HCT116 (cell line): ENCODE data around the gene PTBP3. TPM values are rescaled to one million over a fixed set of nuclear protein-coding genes. Genes with fewer than 3 reads are reported as not detected.
A peak's percentile ranks its signal among the peaks of the same experiment; 100 is the strongest.

Experiments
- ATAC-seq: fragments of 200-7000 bp; cut with Tn5 transposase; 2 replicates; pipeline ENCODE4 v1.9.1; 2020; ENCODE audit warnings: mild to moderate bottlenecking, moderate library complexity
- BruUV-seq: library from RNA; stranded (reverse); fragments of 400-500 nt; replicated peaks from 2 replicates; lab custom pipeline; 2021; lab: Mats Ljungman, UMichigan
- CTCF ChIA-PET: fragments of 300-600 bp; sonication (Branson Sonifier 250); formaldehyde crosslinking; loops from one replicate; lab custom pipeline; 2021; ENCODE audit warnings: antibody characterized with exemption; lab: Charles Lee
- POLR2A ChIA-PET: fragments of 300-600, 350-600 bp; sonication (Branson Sonifier 250); formaldehyde crosslinking; loops from one replicate; lab custom pipeline; 2021; ENCODE audit warnings: antibody characterized with exemption; lab: Charles Lee
- RAD21 ChIA-PET, 2 experiments: fragments of 300-600 bp; sonication (Branson Sonifier 250); formaldehyde crosslinking; loops; one replicate each; lab custom pipeline; 2023; ENCODE audit warnings: low total read pairs in 2 of 2; ENCODE audit not compliant: uncharacterized antibody in 2 of 2, unreplicated experiment in 2 of 2, low non-redundant PET in 1 of 2; lab: Charles Lee
- DNase-seq: peaks from one replicate; pipeline ENCODE4 v3.0.0-alpha.2; 2010; ENCODE audit warnings: low read depth, low spot score
- H2AFZ ChIP-seq: fragments of 200-600 bp; shearing (Covaris generic), sonication (generic); 2 replicates; pipeline ENCODE4 v1.6.1; 2017; ENCODE audit warnings: low read depth, mixed run types, mixed read lengths, antibody characterized with exemption, low read length; ENCODE audit not compliant: poor library complexity, severe bottlenecking
- H3K27ac ChIP-seq: 2 replicates; pipeline ENCODE4 v1.5.1; 2012; ENCODE audit warnings: low read depth, low read length
- H3K27me3 ChIP-seq: fragments of 200-600 bp; sonication (generic); 2 replicates; pipeline ENCODE4 v1.6.1; 2016; ENCODE audit warnings: mixed run types, low read length, mixed read lengths; ENCODE audit not compliant: insufficient read depth
- H3K36me3 ChIP-seq, 2 experiments: fragments of 200-500 bp in 1 of 2; fragments of 200-600 bp in 1 of 2; sonication (Bioruptor generic) in 1 of 2; sonication (generic) in 1 of 2; 2 replicates each; pipeline versions ENCODE4 v1.5.1 to v1.6.1; 2014 to 2016; ENCODE audit warnings: low read length in 2 of 2, inconsistent platforms in 1 of 2, mixed read lengths in 1 of 2, mixed run types in 1 of 2; ENCODE audit not compliant: insufficient read depth in 2 of 2, control insufficient read depth in 1 of 2
- H3K4me1 ChIP-seq, 2 experiments: fragments of 200-600 bp in 1 of 2; sonication (generic) in 1 of 2; 2 replicates each; pipeline versions ENCODE4 v1.5.1 to v1.6.1; 2012 to 2017; ENCODE audit warnings: low read length in 2 of 2, inconsistent platforms in 1 of 2, mild to moderate bottlenecking in 1 of 2, mixed read lengths in 1 of 2, mixed run types in 1 of 2, moderate library complexity in 1 of 2; ENCODE audit not compliant: insufficient read depth in 2 of 2, control insufficient read depth in 1 of 2
- H3K4me2 ChIP-seq: fragments of 200-600 bp; sonication (generic); 2 replicates; pipeline ENCODE4 v1.6.1; 2017; ENCODE audit warnings: mixed run types, low read length, mixed read lengths
- H3K4me3 ChIP-seq, 2 experiments: fragments of 200-600 bp in 1 of 2; sonication (generic) in 1 of 2; replicated peaks in 1 of 2; 2 replicates each; pipeline ENCODE4 v1.5.1; 2011 to 2016; ENCODE audit warnings: low read length in 2 of 2, control low read depth in 1 of 2, low read depth in 1 of 2, mild to moderate bottlenecking in 1 of 2, mixed read lengths in 1 of 2, mixed run types in 1 of 2
- H3K79me2 ChIP-seq: fragments of 200-600 bp; sonication (generic); 2 replicates; pipeline ENCODE4 v1.6.1; 2017; ENCODE audit warnings: mild to moderate bottlenecking, mixed run types, low read length, moderate library complexity, mixed read lengths; ENCODE audit not compliant: insufficient read depth
- H3K9ac ChIP-seq: fragments of 200-600 bp; sonication (generic); 2 replicates; pipeline ENCODE4 v1.6.1; 2016; ENCODE audit warnings: low read length, mixed read lengths
- H3K9me2 ChIP-seq: fragments of 200-600 bp; sonication (generic), shearing (Covaris generic); 2 replicates; pipeline ENCODE4 v1.6.1; 2017; ENCODE audit warnings: mixed run types, mild to moderate bottlenecking, moderate library complexity; ENCODE audit not compliant: insufficient read depth
- H3K9me3 ChIP-seq, 2 experiments: fragments of 200-500 bp in 1 of 2; fragments of 200-600 bp in 1 of 2; sonication (Bioruptor generic) in 1 of 2; sonication (generic) in 1 of 2; 2 replicates each; pipeline ENCODE4 v1.6.1; 2014 to 2017; ENCODE audit warnings: low read length in 2 of 2, mixed read lengths in 2 of 2, inconsistent platforms in 1 of 2, low read depth in 1 of 2, mild to moderate bottlenecking in 1 of 2, mixed run types in 1 of 2, moderate library complexity in 1 of 2; ENCODE audit not compliant: control insufficient read depth in 1 of 2, insufficient read depth in 1 of 2
- H4K20me1 ChIP-seq: fragments of 200-600 bp; sonication (generic), shearing (Covaris generic); 2 replicates; pipeline ENCODE4 v1.6.1; 2017; ENCODE audit warnings: mixed run types, mild to moderate bottlenecking, moderate library complexity; ENCODE audit not compliant: insufficient read depth
- ATF3 ChIP-seq: IDR thresholded peaks from 2 replicates; pipeline ENCODE4 v1.6.1; 2012
- CBX3 ChIP-seq: IDR thresholded peaks from 2 replicates; pipeline ENCODE4 v1.6.1; 2012; ENCODE audit warnings: low read depth
- CEBPB ChIP-seq: IDR thresholded peaks from 2 replicates; pipeline ENCODE4 v1.6.1; 2012; ENCODE audit warnings: low read depth
- CTCF ChIP-seq, 3 experiments: fragments of 200-600 bp in 1 of 3; sonication (generic) in 1 of 3; IDR thresholded peaks in 2 of 3; conservative IDR thresholded peaks in 1 of 3; 2 replicates each; pipeline ENCODE4 v1.5.1; 2012 to 2017; ENCODE audit warnings: low read depth in 2 of 3, low read length in 2 of 3, antibody characterized with exemption in 1 of 3, borderline replicate concordance in 1 of 3, control low read depth in 1 of 3, mild to moderate bottlenecking in 1 of 3, mixed read lengths in 1 of 3, mixed run types in 1 of 3, moderate library complexity in 1 of 3; ENCODE audit not compliant: insufficient read depth in 1 of 3
- EZH2phosphoT487 ChIP-seq: fragments of 200-600 bp; IDR thresholded peaks from 2 replicates; pipeline ENCODE4 v1.6.1; 2018; ENCODE audit warnings: antibody characterized with exemption, borderline replicate concordance
- FOSL1 ChIP-seq: IDR thresholded peaks from 2 replicates; pipeline ENCODE4 v1.6.1; 2012; ENCODE audit warnings: low read depth
- MAX ChIP-seq: IDR thresholded peaks from 2 replicates; pipeline ENCODE4 v1.6.1; 2012
- POLR2A ChIP-seq: IDR thresholded peaks from 2 replicates; pipeline ENCODE4 v1.7.0; 2011; ENCODE audit warnings: borderline replicate concordance; ENCODE audit not compliant: insufficient read depth, insufficient read length; ENCODE audit errors: extremely low read depth
- POLR2AphosphoS5 ChIP-seq: IDR thresholded peaks from 2 replicates; pipeline ENCODE4 v1.6.1; 2011; ENCODE audit warnings: mild to moderate bottlenecking, low read depth, low read length, moderate library complexity
- RAD21 ChIP-seq: IDR thresholded peaks from 2 replicates; pipeline ENCODE4 v1.6.1; 2012; ENCODE audit warnings: low read depth, mild to moderate bottlenecking
- SIN3A ChIP-seq: IDR thresholded peaks from 2 replicates; pipeline ENCODE4 v1.6.1; 2012; ENCODE audit warnings: low read depth
- TCF7L2 ChIP-seq: IDR thresholded peaks from 2 replicates; pipeline ENCODE4 v1.7.0; 2011; ENCODE audit warnings: borderline replicate concordance, inconsistent platforms; ENCODE audit not compliant: insufficient read depth, insufficient read length; ENCODE audit errors: extremely low read depth
- ZBTB33 ChIP-seq: IDR thresholded peaks from 2 replicates; pipeline ENCODE4 v1.6.1; 2011; ENCODE audit warnings: mild to moderate bottlenecking, low read length, moderate library complexity; ENCODE audit not compliant: insufficient replicate concordance; ENCODE audit errors: extremely low read depth
- ZFX ChIP-seq: fragments of 450-650 bp; IDR thresholded peaks from 2 replicates; pipeline ENCODE4 v1.6.1; 2017
- intact Hi-C: fragments of 100-400 bp; cut with micrococcal nuclease; formaldehyde crosslinking; loops from 2 replicates; pipeline ENCODE4 v1.10.0; 2022
- total RNA-seq: library from RNA; stranded (reverse); gene quantifications from one replicate; pipeline ENCODE4 v1.2.1, GENCODE V29; 2021; ENCODE audit not compliant: unreplicated experiment

Gene PTBP3
- total RNA-seq, 1 experiment from 2014 or later = 102 TPM

- TF ChIP-seq TCF7L2 = no peak
- peak; percentile 70 for TF ChIP-seq MAX
These were observed 5.1 kb upstream of the PTBP3 start (continued) for GRCh38 chr9:112338561-112338960.

GRCh38 chr9:112337547-112337946 is 4.1 kb upstream of the PTBP3 start:
- ChIA-PET RAD21 (no interaction called here), CTCF (no interaction called here), POLR2A (no interaction called here)
- ATAC-seq (no peak), DNase-seq (no peak)
- intact Hi-C loops = loop anchor here (10.0 kb wide), 1 partner anchor 583 kb away; no protein-coding TSS in a partner anchor
- H3K27me3 ChIP-seq = no peaks in the 10 kb centered on the region
- no peak overlapping the region for H3K9ac ChIP-seq
- H3K79me2 ChIP-seq = peaks cover 5% of the 10 kb centered on the region
- no peaks in the 10 kb centered on the region for H3K9me3 ChIP-seq
- peak overlapping the region; percentile 75 for H2AFZ ChIP-seq
- no peak overlapping the region for H3K27ac ChIP-seq
- H3K4me3 ChIP-seq = no peak overlapping the region
- no peaks in the 10 kb centered on the region for H3K36me3 ChIP-seq
- peak overlapping the region; percentile 38 for H3K4me2 ChIP-seq
- no peaks in the 10 kb centered on the region for H4K20me1 ChIP-seq
- no TSS peak for BruUV-seq
- peaks cover 29 to 52% of the 10 kb centered on the region in 2 experiments for H3K4me1 ChIP-seq
- no peaks in the 10 kb centered on the region for H3K9me2 ChIP-seq
- TF ChIP-seq ATF3 (no peak), POLR2A (no peak), ZFX (no peak), CBX3 (no peak), SIN3A (no peak)

- Histone ChIP-seq H3K27ac (peak overlapping the region; percentile 91; the same call in 1 of the 2 replicates), H3K9me2 (no peaks in the 10 kb centered on the region), H3K79me2 (peaks cover 36% of the 10 kb centered on the region), H3K36me3 (no peaks in the 10 kb centered on the region), H3K9ac (peak overlapping the region; percentile 84), H2AFZ (peak overlapping the region; percentile 99), H3K4me3 (peak overlapping the region; percentile 60 to 72), H4K20me1 (no peaks in the 10 kb centered on the region), H3K27me3 (no peaks in the 10 kb centered on the region), H3K4me2 (peak overlapping the region; percentile 90), H3K9me3 (no peaks in the 10 kb centered on the region), H3K4me1 (peaks cover 24 to 48% of the 10 kb centered on the region in 2 experiments)
- ChIA-PET POLR2A (interaction anchor here (1.3 kb wide), 1 partner anchor 19 kb away, joined by 7 read pairs; no protein-coding TSS in a partner anchor), RAD21 (interaction anchor here in 1 of 2 experiments (1.0 to 1.4 kb wide), 2 partner anchors 221 to 223 kb away, joined by 5 to 15 read pairs; no protein-coding TSS in a partner anchor), CTCF (interaction anchor here (0.6 to 1.7 kb wide), 3 partner anchors 46 to 236 kb away, joined by 3 to 10 read pairs (median 4); partner anchors contain the start of gene HSDL2)
- no TSS peak for BruUV-seq
- DNase-seq = no peak
- TF ChIP-seq CEBPB (no peak), EZH2phosphoT487 (no peak), CTCF (IDR thresholded peaks at IDR 0.05 in 2 of 3, conservative IDR thresholded peaks at IDR 0.05 in 1 of 3; ENCODE audit: borderline replicate concordance in 1 of 3, insufficient read depth in 1 of 3, low read depth in 2 of 3, low read length in 2 of 3) (0 out of 6 replicates have a peak, but pooled peaks of 1 of the 3 experiments have one; percentile 1), ZBTB33 (no peak), POLR2AphosphoS5 (no peak), FOSL1 (0 out of 2 replicates have a peak, but pooled peaks have one; percentile 6), RAD21 (0 out of 2 replicates have a peak, but pooled peaks have one; percentile 10)
- intact Hi-C loops = loop anchor here (5.0 to 10.0 kb wide), 3 partner anchors 162 to 702 kb away; partner anchors contain the start of gene DNAJC25
- no peak for ATAC-seq
These were observed 1.0 kb upstream of the PTBP3 start for GRCh38 chr9:112334432-112334841.
